Measurements from ENCODE around the gene AKAP8L. TPM values are rescaled to one million over a fixed set of nuclear protein-coding genes. Genes with fewer than 3 reads are reported as not detected.

Gene AKAP8L
- total RNA-seq, 6 experiments from 2014 or later: 49.4 to 54.4 (median 52.0) TPM

DNA sequence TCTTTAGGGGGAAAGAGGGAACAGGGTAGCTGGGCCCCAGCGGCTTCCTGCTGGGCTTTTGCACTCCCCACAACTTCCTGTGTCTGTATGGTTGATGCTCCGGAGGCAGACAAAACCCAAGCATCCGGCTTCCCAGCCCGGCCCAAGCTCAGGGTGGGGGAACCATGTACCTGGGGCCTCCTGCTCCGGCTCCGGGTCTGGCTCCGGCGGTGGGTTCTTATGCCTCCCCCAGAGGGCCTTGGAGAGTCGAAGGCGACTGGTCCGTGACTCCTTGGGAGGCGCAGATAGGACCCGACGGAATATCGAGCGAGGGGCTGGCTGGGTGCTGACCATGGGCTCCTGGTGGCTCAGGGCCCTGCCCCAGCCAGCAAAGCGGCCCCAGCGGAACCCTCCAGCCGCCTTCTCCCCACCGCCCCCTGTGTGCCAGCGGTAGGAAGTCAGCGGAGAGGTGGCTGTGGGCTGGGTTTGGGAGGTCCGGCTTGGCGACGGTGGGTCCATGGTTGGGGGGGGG lies 45.1 kb upstream of the AKAP8L start:
- TF ChIP-seq, protein P1, sequence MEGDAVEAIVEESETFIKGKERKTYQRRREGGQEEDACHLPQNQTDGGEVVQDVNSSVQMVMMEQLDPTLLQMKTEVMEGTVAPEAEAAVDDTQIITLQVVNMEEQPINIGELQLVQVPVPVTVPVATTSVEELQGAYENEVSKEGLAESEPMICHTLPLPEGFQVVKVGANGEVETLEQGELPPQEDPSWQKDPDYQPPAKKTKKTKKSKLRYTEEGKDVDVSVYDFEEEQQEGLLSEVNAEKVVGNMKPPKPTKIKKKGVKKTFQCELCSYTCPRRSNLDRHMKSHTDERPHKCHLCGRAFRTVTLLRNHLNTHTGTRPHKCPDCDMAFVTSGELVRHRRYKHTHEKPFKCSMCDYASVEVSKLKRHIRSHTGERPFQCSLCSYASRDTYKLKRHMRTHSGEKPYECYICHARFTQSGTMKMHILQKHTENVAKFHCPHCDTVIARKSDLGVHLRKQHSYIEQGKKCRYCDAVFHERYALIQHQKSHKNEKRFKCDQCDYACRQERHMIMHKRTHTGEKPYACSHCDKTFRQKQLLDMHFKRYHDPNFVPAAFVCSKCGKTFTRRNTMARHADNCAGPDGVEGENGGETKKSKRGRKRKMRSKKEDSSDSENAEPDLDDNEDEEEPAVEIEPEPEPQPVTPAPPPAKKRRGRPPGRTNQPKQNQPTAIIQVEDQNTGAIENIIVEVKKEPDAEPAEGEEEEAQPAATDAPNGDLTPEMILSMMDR (IDR thresholded peaks at IDR 0.05): no peak
- no peaks in the 10 kb centered on the region for H3K9me3 Mint-ChIP-seq
- H3K36me3 Mint-ChIP-seq (ENCODE audit: low read depth): no peaks in the 10 kb centered on the region
- peaks cover 15% of the 10 kb centered on the region for H3K27me3 Mint-ChIP-seq (ENCODE audit: insufficient read depth)
- no peak overlapping the region for H3K27ac Mint-ChIP-seq
- no peak for DNase-seq
- no peak overlapping the region for H3K4me3 Mint-ChIP-seq
- peaks cover 15% of the 10 kb centered on the region for H3K4me1 Mint-ChIP-seq (ENCODE audit: low read depth)

DNA sequence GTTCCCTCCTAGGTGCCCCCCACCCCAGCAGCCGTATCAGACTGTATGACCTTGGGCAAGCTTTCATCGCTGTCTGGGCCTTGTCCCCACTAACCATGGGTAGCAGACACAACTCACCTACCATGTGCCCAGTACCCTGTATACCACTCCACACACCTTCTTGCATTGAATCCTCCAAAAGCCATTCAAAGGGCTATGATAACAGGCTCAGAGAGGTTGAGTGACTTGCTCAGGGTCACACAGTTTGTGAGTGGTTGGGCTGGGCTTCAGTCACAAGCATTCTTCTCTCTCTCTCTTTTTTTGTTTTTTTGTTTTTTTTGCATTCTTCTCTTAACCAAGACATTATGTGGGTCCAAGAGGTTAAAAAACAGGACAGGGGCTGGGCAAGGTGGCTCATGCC lies 42.9 kb upstream of the AKAP8L start:
- Mint-ChIP-seq H3K36me3 (ENCODE audit: low read depth) (no peaks in the 10 kb centered on the region), H3K4me1 (ENCODE audit: low read depth) (peaks cover 2% of the 10 kb centered on the region), H3K27me3 (ENCODE audit: insufficient read depth) (peaks cover 18% of the 10 kb centered on the region), H3K4me3 (no peak overlapping the region), H3K27ac (no peak overlapping the region), H3K9me3 (no peaks in the 10 kb centered on the region)
- TF ChIP-seq, protein P1 (IDR thresholded peaks at IDR 0.05): no peak
- no peak for DNase-seq

DNA sequence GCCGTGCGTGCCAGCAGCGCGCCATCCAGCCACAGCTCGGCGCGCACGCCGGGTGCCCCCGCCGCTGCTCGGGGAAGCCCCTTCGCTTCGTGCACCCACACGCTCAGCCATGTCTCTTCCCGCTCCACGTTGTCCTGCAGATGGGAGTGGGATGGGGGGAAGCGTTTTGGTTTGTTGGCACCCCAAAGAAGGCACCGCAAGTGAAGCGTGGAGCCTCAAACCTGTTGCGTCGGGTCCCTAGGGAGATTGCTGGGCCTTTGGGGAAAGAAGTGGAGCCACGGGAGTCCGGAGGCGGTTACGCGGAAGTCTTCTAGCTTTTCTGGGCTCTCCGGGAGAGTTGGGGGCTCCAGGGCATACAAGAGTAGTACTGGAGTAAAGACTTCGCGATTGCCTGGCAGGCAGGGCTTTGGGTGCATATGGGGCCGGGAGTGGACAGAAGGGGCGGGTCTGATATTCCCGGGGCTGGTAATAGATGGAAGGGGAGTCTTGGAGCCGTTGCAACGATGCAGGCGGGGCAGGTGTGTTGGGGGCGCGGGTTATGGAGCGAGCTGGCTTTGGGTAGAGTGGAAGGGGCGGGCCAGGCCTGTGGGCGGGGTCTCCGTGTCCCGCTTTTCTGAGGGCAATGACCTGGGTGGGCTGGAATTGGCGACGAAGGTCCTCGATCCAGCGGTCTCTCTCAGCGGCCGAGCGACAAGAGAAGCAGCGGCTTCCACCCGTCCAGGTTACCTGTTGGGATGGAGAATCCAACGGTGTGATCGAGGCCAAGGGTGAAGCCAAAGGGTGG lies 39.1 kb upstream of the AKAP8L start:
- Mint-ChIP-seq H3K27ac (no peak overlapping the region), H3K27me3 (ENCODE audit: insufficient read depth) (peaks cover 21% of the 10 kb centered on the region), H3K9me3 (no peaks in the 10 kb centered on the region), H3K36me3 (ENCODE audit: low read depth) (no peaks in the 10 kb centered on the region), H3K4me1 (ENCODE audit: low read depth) (no peaks in the 10 kb centered on the region), H3K4me3 (no peak overlapping the region)
- DNase-seq: no peak
- TF ChIP-seq, protein P1 (IDR thresholded peaks at IDR 0.05): no peak

- Mint-ChIP-seq H3K27me3 (ENCODE audit: insufficient read depth) (peaks cover 21% of the 10 kb centered on the region), H3K4me3 (no peak overlapping the region), H3K4me1 (ENCODE audit: low read depth) (no peaks in the 10 kb centered on the region), H3K9me3 (no peaks in the 10 kb centered on the region), H3K27ac (no peak overlapping the region), H3K36me3 (ENCODE audit: low read depth) (no peaks in the 10 kb centered on the region)
- no peak for DNase-seq
- TF ChIP-seq, protein P1 (IDR thresholded peaks at IDR 0.05): no peak
These were observed 38.3 kb upstream of the AKAP8L start for GRCh38 chr19:15456871-15457700.

DNA sequence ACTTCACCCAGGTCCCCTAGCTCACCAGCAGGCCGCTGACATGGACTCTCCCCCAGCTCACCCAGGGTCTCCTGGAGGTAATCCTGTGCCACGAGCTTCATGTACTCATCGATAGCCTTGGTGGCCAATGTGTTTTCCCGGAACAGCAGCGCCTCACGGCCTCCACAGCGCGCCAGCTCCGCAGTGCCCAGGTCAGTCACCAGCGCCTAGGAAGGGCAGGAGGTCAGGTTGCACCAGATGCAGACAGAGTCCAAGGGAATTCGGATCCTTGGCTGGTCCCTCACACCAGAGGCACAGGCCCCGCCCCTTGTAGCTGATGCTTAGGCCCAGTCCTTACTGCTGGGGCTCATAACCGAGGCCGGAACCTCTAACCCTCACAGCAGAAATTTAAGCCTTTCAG lies 37.7 kb upstream of the AKAP8L start:
- no peak overlapping the region for H3K27ac Mint-ChIP-seq
- H3K36me3 Mint-ChIP-seq (ENCODE audit: low read depth): no peaks in the 10 kb centered on the region
- DNase-seq: no peak
- TF ChIP-seq, protein P1 (IDR thresholded peaks at IDR 0.05): no peak
- H3K9me3 Mint-ChIP-seq: no peaks in the 10 kb centered on the region
- H3K27me3 Mint-ChIP-seq (ENCODE audit: insufficient read depth): peaks cover 18% of the 10 kb centered on the region
- H3K4me1 Mint-ChIP-seq (ENCODE audit: low read depth): no peaks in the 10 kb centered on the region
- H3K4me3 Mint-ChIP-seq: no peak overlapping the region

All from HFFc6 (cell line).